GM12878 (cell line): ENCODE data around the gene BSN. TPM values are rescaled to one million over a fixed set of nuclear protein-coding genes. Genes with fewer than 3 reads are reported as not detected.

Source experiments
- ATAC-seq: fragments of 200-7000 bp; cut with Tn5 transposase; 3 replicates; pipeline ENCODE4 v1.9.1; 2020; ENCODE audit warnings: mild to moderate bottlenecking, moderate library complexity
- BruUV-seq: library from RNA; stranded (reverse); fragments of 400-500 nt; replicated peaks from 2 replicates; lab custom pipeline; 2021; lab: Mats Ljungman, UMichigan
- CTCF ChIA-PET: fragments of 300-600 bp; sonication (Branson Sonifier 250); formaldehyde crosslinking; extraction: SDS; loops from one replicate; lab custom pipeline; 2021; ENCODE audit warnings: inconsistent platforms; lab: Yijun Ruan, JAX
- POLR2A ChIA-PET: fragments of 350-600 bp; formaldehyde crosslinking; extraction: SDS; loops from one replicate; lab custom pipeline; 2021; ENCODE audit warnings: inconsistent platforms; lab: Charles Lee
- RAD21 ChIA-PET: fragments of 300-600 bp; sonication (Branson Sonifier 250); formaldehyde crosslinking; loops from one replicate; lab custom pipeline; 2023; ENCODE audit warnings: antibody characterized with exemption; ENCODE audit not compliant: unreplicated experiment; lab: Charles Lee
- SMC1A ChIA-PET: fragments of 300-600 bp; sonication (Branson Sonifier 250); formaldehyde crosslinking; loops from one replicate; lab custom pipeline; 2023; ENCODE audit not compliant: unreplicated experiment, uncharacterized antibody; lab: Charles Lee
- DNase-seq: peaks from one replicate; pipeline ENCODE4 v3.0.0-alpha.2; 2011; ENCODE audit warnings: low read depth, low spot score
- FAIRE-seq: peaks from 3 replicates; lab custom pipeline; 2011; peaks lifted over from hg19 to GRCh38; lab: Jason Lieb, UNC
- H2AFZ ChIP-seq: 2 replicates; pipeline ENCODE4 v1.6.0; 2011; ENCODE audit warnings: low read depth, low read length, control low read depth; ENCODE audit not compliant: control insufficient read depth
- H3K27ac ChIP-seq: 2 replicates; pipeline ENCODE4 v1.5.1; 2011; ENCODE audit warnings: control low read depth; ENCODE audit not compliant: control insufficient read depth, insufficient read depth
- H3K27me3 ChIP-seq, 2 experiments: replicated peaks in 1 of 2; 2 replicates each; pipeline versions ENCODE4 v1.6.0 to v1.6.1; 2011; ENCODE audit warnings: low read length in 1 of 2; ENCODE audit not compliant: control insufficient read depth in 2 of 2, insufficient read depth in 2 of 2
- H3K36me3 ChIP-seq, 2 experiments: 2 replicates each; pipeline ENCODE4 v1.5.1; 2011; ENCODE audit warnings: low read length in 1 of 2; ENCODE audit not compliant: control insufficient read depth in 2 of 2, insufficient read depth in 2 of 2
- H3K4me1 ChIP-seq: 2 replicates; pipeline ENCODE4 v1.6.1; 2011; ENCODE audit warnings: mild to moderate bottlenecking, low read length, moderate library complexity, mixed read lengths; ENCODE audit not compliant: control insufficient read depth, insufficient read depth
- H3K4me2 ChIP-seq: 2 replicates; pipeline ENCODE4 v1.6.0; 2011; ENCODE audit warnings: control low read depth; ENCODE audit not compliant: control insufficient read depth, insufficient read depth
- H3K4me3 ChIP-seq: fragments of 200-600 bp; sonication (generic); 2 replicates; pipeline ENCODE4 v1.5.1; 2016
- H3K79me2 ChIP-seq: 2 replicates; pipeline ENCODE4 v1.6.0; 2011; ENCODE audit warnings: low read length; ENCODE audit not compliant: control insufficient read depth, insufficient read depth
- H3K9ac ChIP-seq: 2 replicates; pipeline ENCODE4 v1.8.0; 2011; ENCODE audit warnings: low read length, control low read depth, mixed read lengths; ENCODE audit not compliant: control insufficient read depth, insufficient read depth
- H3K9me3 ChIP-seq: replicated peaks from 3 replicates; pipeline ENCODE4 v1.5.1; 2011; ENCODE audit warnings: mild to moderate bottlenecking, low read length; ENCODE audit not compliant: control insufficient read depth, insufficient read depth
- H4K20me1 ChIP-seq: 2 replicates; pipeline ENCODE4 v1.6.0; 2011; ENCODE audit not compliant: control insufficient read depth, insufficient read depth
- BCLAF1 ChIP-seq: fragments of 450-650 bp; IDR thresholded peaks from 2 replicates; pipeline ENCODE4 v1.6.1; 2017; ENCODE audit warnings: antibody characterized with exemption, mild to moderate bottlenecking, moderate library complexity
- CBX5 ChIP-seq: sonication (generic); IDR thresholded peaks from 2 replicates; pipeline ENCODE4 v1.6.1; 2016; ENCODE audit warnings: low read depth, moderate library complexity, mild to moderate bottlenecking, inconsistent platforms
- CHD2 ChIP-seq: IDR thresholded peaks from 2 replicates; pipeline ENCODE4 v1.6.1; 2011; ENCODE audit warnings: low read depth, low read length, improper control_type of control experiment, borderline replicate concordance
- DPF2 ChIP-seq: fragments of 450-650 bp; IDR thresholded peaks from 2 replicates; pipeline ENCODE4 v1.6.1; 2017; ENCODE audit warnings: mild to moderate bottlenecking
- HCFC1 ChIP-seq: fragments of 150-350 bp; IDR thresholded peaks from 2 replicates; pipeline ENCODE4 v1.6.1; 2014; ENCODE audit warnings: low read length
- POLR2AphosphoS5 ChIP-seq: IDR thresholded peaks from 2 replicates; pipeline ENCODE4 v1.6.1; 2011; ENCODE audit warnings: mild to moderate bottlenecking, low read length, inconsistent platforms
- POU2F2 ChIP-seq: IDR thresholded peaks from 3 replicates; pipeline ENCODE4 v1.6.1; 2011; ENCODE audit warnings: low read depth, mild to moderate bottlenecking, low read length, borderline replicate concordance
- RELA ChIP-seq: fragments of 450-650 bp; IDR thresholded peaks from 2 replicates; pipeline ENCODE4 v1.8.0; 2014; ENCODE audit warnings: borderline replicate concordance; ENCODE audit not compliant: partially characterized antibody
- YY1 ChIP-seq: IDR thresholded peaks from 2 replicates; pipeline ENCODE4 v1.6.1; 2011; ENCODE audit warnings: low read depth, mild to moderate bottlenecking, low read length
- ZSCAN29 ChIP-seq: fragments of 450-650 bp; IDR thresholded peaks from 2 replicates; pipeline ENCODE4 v1.6.1; 2017; ENCODE audit warnings: mild to moderate bottlenecking, moderate library complexity
- WGBS: methylation state at CpG from one replicate; pipeline ENCODE4 v1.1.6; 2016; ENCODE audit warnings: low lambda C conversion rate; ENCODE audit not compliant: insufficient replicate concordance, insufficient coverage; ENCODE audit errors: missing lambda C conversion rate; 5-methylcytosine and 5-hydroxymethylcytosine counted together
- in situ Hi-C: fragments of 300-500 bp; cut with MboI; formaldehyde crosslinking; loops from 9 replicates; pipeline ENCODE4 v1.14.3; 2018; ENCODE audit warnings: mixed read lengths
- intact Hi-C: fragments of 100-400 bp; cut with micrococcal nuclease; formaldehyde crosslinking; loops from one replicate; pipeline ENCODE4 v1.14.2; 2022; ENCODE audit not compliant: unreplicated experiment
- polyA plus RNA-seq, 11 experiments: library from polyadenylated mRNA; depleted of rRNA in 4 of 11; unstranded in 6 of 11; stranded (reverse) in 5 of 11; fragments of >200 nt; fragmentation: Nextera tagmentation in 4 of 11; fragmentation: Illumina TruSeq in 1 of 11; extraction: Ambion mirVana in 4 of 11; extraction: Trizol in 1 of 11; gene quantifications; 1 replicate in 1 of 11; 2 replicates in 10 of 11; pipeline versions ENCODE4 v1.2.1 to v1.2.3, GENCODE V29; 2011 to 2016; ENCODE audit warnings: inconsistent platforms in 2 of 11, missing spikeins in 2 of 11, low read depth in 1 of 11
- total RNA-seq, 4 experiments: library from RNA; depleted of rRNA in 3 of 4; stranded (reverse); fragments of >200 nt in 3 of 4; fragmentation: Illumina TruSeq in 1 of 4; extraction: Trizol in 1 of 4; gene quantifications; 2 replicates each; pipeline versions ENCODE4 v1.2.1 to v1.2.3, GENCODE V29; 2013 to 2021
- TF ChIP-seq, protein P1 (sequence below): fragments of 450-650 bp; IDR thresholded peaks from 2 replicates; pipeline ENCODE4 v1.6.1; 2018; ENCODE audit warnings: borderline replicate concordance, mild to moderate bottlenecking; ENCODE audit not compliant: partially characterized antibody

Gene BSN
- total and polyA plus RNA-seq, 10 of the 15 experiments (the other 5 are each of a cell fraction or from before 2014, with no cell fraction given): under 0.01 to 0.19 (median 0.05) TPM; not detected in 1

DNA sequence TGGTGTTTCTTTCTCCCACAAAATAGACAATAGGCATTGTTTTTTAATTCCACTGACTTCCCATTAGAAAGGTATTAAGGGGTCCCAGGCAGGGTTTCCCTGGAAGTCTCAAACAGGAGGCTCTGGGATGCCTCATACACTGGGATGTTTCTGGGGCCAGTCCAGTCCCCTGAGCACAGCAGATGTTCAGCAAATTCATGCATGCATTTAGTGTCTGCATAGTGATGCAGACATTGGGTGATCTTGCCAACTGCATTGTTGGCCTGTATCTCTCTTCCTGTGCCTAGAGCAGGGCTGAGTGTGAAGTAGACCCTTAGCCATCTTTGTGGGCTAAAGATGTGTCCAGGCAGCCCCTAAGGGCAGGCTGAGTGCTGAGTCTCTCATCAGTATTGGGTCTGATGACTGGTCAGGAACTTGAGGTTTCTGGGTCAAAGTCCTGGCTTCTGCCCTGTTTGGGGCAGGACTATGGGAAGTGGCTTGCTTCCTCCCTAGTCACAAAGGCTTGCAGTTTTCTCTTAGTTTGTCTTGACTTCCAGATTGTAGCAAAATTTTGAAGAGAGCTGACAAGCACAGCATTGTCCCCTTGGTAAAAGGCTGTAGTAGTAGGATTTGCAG is 56.5 kb downstream of the BSN start:
- in situ Hi-C loops (no loop called here), intact Hi-C loops (no loop called here)
- Histone ChIP-seq H3K9me3 (no peaks in the 10 kb centered on the region), H3K4me2 (no peak overlapping the region), H3K27me3 (0 out of 4 replicates have a peak, but pooled peaks cover 0 to 3% of the 10 kb centered on the region in 2 experiments), H2AFZ (no peak overlapping the region), H3K27ac (no peak overlapping the region), H3K9ac (no peak overlapping the region), H3K4me1 (no peaks in the 10 kb centered on the region), H4K20me1 (no peaks in the 10 kb centered on the region), H3K79me2 (no peaks in the 10 kb centered on the region), H3K36me3 (no peaks in the 10 kb centered on the region), H3K4me3 (no peak overlapping the region)
- TF ChIP-seq HCFC1: no peak
- no peak for TF ChIP-seq YY1
- no peak for TF ChIP-seq CBX5
- no peak for TF ChIP-seq RELA
- TF ChIP-seq DPF2: no peak
- TF ChIP-seq ZSCAN29: no peak
- no peak for TF ChIP-seq POLR2AphosphoS5
- TF ChIP-seq POU2F2: no peak
- ChIA-PET SMC1A (interaction anchor here (0.5 kb wide), 1 partner anchor 416 kb away, joined by 3 read pairs; no protein-coding TSS in a partner anchor), RAD21 (no interaction called here), POLR2A (no interaction called here), CTCF (interaction anchor here (0.9 kb wide), 1 partner anchor 71 kb away, joined by 3 read pairs; no protein-coding TSS in a partner anchor)
- BruUV-seq: no TSS peak
- FAIRE-seq (no peak), DNase-seq (no peak), ATAC-seq (no peak)

DNA sequence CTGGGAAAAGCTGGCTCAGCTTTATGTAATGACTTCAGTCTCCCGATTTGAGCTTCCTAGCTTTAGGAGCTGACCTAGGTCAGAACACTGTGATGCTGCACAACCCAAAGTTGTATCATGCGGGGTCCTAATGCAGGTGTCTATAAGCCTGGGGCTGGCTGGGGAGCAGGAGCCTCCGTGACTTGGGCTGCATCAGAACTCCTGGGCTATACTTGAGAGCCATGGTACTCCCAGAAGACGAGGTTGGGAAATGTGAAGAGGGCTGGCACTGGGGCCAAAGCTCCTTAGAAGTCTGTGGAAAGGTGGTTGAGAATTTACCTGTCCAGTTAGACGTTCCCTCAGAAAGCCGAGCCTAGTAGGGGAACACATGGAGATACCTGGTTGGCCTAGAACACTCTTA is 57.0 kb downstream of the BSN start:
- ChIA-PET POLR2A (no interaction called here), RAD21 (no interaction called here), SMC1A (interaction anchor here (0.5 kb wide), 1 partner anchor 416 kb away, joined by 3 read pairs; no protein-coding TSS in a partner anchor), CTCF (no interaction called here)
- Histone ChIP-seq H3K4me2 (no peak overlapping the region), H3K4me1 (no peaks in the 10 kb centered on the region), H2AFZ (no peak overlapping the region), H3K79me2 (no peaks in the 10 kb centered on the region), H3K9me3 (no peaks in the 10 kb centered on the region), H4K20me1 (no peaks in the 10 kb centered on the region), H3K27ac (no peak overlapping the region), H3K27me3 (0 out of 4 replicates have a peak, but pooled peaks cover 0 to 3% of the 10 kb centered on the region in 2 experiments), H3K4me3 (no peak overlapping the region), H3K36me3 (no peaks in the 10 kb centered on the region), H3K9ac (no peak overlapping the region)
- DNase-seq (no peak), ATAC-seq (no peak), FAIRE-seq (no peak)
- no TSS peak for BruUV-seq
- in situ Hi-C loops: no loop called here
- intact Hi-C loops: no loop called here
- TF ChIP-seq, protein P1, sequence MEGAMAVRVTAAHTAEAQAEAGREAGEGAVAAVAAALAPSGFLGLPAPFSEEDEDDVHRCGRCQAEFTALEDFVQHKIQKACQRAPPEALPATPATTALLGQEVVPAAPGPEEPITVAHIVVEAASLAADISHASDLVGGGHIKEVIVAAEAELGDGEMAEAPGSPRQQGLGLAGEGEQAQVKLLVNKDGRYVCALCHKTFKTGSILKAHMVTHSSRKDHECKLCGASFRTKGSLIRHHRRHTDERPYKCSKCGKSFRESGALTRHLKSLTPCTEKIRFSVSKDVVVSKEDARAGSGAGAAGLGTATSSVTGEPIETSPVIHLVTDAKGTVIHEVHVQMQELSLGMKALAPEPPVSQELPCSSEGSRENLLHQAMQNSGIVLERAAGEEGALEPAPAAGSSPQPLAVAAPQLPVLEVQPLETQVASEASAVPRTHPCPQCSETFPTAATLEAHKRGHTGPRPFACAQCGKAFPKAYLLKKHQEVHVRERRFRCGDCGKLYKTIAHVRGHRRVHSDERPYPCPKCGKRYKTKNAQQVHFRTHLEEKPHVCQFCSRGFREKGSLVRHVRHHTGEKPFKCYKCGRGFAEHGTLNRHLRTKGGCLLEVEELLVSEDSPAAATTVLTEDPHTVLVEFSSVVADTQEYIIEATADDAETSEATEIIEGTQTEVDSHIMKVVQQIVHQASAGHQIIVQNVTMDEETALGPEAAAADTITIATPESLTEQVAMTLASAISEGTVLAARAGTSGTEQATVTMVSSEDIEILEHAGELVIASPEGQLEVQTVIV: no peak
- TF ChIP-seq BCLAF1 (no peak), CHD2 (no peak)
- WGBS: 22% methylated on average over 6 of the region's 6 CpGs
